GM12864 (cell line): ENCODE measurements around the gene FUOM.

ENCODE experiments used
- DNase-seq: peaks from one replicate; pipeline ENCODE4 v3.0.0-alpha.2; 2011; ENCODE audit warnings: low read depth
- H3K4me3 ChIP-seq: 2 replicates; pipeline ENCODE4 v1.5.1; 2011; ENCODE audit warnings: mild to moderate bottlenecking, low read depth, low read length, control low read depth
- TF ChIP-seq, protein P1 (sequence below): IDR thresholded peaks from 2 replicates; pipeline ENCODE4 v1.5.1; 2011; ENCODE audit warnings: low read depth, mild to moderate bottlenecking, moderate library complexity, low read length, control low read depth, inconsistent platforms; ENCODE audit errors: missing control alignments

FUOM gene

DNA sequence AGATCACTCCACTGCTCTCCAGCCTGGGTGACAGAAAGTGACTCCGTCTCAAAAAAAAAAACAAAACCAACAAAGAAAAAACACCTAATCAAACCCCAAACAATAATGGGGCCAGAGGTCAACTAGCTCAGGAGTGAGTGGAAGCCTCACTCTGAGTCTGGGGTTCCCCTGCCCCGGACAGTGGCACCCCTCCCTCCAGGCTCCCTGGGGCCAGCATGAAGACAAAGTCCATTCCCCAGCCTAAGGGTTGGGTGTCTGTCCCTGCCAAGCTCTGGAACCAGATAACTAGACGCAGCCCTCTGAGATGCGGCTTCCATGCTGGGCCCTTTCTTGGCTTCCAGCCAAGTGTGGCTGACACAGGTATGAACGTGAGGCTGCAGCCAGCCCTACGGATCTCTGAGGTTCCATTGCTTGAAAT lies 1.7 kb upstream of the FUOM start:
- H3K4me3 ChIP-seq: no peak overlapping the region
- no peak for DNase-seq
- TF ChIP-seq, protein P1, sequence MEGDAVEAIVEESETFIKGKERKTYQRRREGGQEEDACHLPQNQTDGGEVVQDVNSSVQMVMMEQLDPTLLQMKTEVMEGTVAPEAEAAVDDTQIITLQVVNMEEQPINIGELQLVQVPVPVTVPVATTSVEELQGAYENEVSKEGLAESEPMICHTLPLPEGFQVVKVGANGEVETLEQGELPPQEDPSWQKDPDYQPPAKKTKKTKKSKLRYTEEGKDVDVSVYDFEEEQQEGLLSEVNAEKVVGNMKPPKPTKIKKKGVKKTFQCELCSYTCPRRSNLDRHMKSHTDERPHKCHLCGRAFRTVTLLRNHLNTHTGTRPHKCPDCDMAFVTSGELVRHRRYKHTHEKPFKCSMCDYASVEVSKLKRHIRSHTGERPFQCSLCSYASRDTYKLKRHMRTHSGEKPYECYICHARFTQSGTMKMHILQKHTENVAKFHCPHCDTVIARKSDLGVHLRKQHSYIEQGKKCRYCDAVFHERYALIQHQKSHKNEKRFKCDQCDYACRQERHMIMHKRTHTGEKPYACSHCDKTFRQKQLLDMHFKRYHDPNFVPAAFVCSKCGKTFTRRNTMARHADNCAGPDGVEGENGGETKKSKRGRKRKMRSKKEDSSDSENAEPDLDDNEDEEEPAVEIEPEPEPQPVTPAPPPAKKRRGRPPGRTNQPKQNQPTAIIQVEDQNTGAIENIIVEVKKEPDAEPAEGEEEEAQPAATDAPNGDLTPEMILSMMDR: no peak

DNA sequence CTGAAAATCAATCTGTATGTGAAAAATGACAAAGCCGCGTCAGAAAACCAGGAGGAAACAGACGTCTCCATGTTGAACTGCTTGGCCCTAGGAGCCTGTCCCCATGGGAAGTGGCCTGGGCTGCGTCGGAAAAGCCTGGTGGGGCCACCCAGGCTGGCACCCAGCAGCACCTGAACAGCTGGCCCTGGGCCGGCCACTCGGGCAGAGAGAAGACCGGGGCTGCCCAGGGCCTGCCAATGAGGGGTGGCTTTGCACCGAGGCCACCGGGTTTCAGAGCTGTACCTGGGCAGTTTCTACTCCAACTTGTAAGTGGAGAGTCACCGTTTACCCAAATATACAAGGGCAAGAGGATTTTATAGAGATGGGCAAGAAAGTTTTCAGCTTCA lies 1.1 kb upstream of the FUOM start:
- DNase-seq: no peak
- no peak overlapping the region for H3K4me3 ChIP-seq
- TF ChIP-seq, protein P1: no peak

DNA sequence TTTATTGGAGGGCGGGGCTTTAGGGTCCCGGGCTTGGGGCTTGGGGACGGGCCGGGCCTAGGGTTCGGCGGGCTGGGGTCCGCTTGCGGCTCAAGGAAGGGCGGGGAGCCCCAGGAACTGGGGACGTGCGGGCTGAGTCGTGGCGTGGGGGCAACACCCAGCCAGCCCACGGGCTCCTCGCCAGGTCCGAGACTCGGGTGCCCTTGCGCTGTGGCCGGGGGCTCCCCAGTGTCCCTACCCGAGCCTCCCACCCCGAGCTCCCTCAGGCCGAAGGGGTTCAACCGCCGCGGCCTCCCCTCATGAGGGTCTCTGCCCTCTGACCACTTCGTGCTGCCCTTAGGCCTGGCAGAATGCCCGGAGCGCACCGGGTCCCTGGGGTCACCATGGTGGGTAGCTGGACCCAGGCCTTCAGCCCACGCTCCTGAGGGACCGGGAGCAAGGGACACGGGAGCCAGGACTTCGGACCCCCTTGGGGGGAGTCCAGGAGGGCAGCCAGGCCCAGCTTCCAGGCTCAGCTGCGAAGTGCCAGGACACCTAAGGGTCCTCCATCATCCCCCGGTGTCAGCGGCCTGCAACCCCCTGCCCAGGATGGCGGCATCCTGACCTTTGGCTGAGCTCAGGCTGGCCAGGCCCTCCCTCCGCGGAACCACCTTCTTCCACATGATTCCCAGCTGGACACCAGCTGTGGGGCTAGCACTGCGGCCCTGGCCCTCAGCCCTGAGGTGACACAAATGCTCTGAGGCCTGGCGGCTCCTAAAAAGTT lies 524 bp upstream of the FUOM start:
- no peak for DNase-seq
- TF ChIP-seq, protein P1: no peak
- no peak overlapping the region for H3K4me3 ChIP-seq

DNA sequence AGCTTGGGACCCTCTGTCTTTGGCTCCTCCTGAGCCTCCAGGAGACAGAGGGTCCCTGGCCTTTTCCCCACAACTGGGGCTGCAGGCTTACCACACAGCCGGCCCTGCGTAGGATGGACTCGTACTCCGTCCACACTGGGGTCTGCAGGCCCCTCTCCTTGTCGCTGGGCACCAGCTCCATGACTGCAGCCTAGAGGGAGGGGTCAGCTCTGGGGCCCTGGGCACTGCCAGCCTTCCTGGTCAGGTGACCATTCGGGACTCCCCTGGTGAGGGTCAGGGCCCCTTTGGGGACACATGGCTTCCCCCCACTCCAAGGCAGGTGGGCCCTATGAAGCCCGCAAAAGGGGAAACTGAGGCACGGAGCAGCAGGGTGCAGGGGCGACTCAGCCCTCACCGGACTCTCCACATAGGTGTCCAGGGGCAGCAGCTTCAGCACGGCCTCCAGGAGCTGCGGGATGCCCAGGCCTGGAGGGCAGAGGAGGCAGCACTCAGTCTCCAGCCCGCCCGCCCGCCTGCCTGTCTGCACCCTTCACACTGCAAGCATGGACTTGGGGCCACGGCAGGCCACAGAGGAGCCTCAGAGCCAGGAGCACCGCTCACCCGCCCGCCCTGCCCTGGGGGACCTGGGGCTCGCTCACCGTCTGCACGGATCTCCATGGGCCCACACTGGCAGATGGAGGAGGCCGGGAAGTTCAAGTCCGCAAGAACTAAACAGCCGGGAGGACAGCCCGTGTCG lies 1.1 kb downstream of the FUOM start:
- peak overlapping the region; percentile 75 for H3K4me3 ChIP-seq
- DNase-seq: no peak
- TF ChIP-seq, protein P1: no peak

DNA sequence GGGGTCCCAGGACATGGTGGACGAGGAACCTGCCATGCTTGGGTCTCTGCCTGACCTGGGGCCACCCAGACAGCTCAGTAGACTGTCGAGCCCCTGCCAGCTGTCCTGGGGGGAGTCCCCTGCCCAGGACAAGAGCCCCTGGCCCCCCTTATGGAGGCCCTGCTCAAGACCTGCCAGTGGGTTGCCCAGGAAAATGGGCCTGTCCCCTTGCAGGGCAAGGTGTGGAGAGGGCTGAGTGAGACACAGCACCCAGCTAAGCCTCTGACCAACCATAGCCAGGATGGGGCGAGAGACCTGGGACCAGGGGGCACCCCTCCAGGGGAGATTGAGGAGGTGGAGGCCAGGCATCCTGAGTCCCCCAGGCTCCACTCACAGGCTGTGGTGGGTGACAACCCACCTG lies 1.8 kb downstream of the FUOM start:
- TF ChIP-seq, protein P1: no peak
- no peak for DNase-seq
- H3K4me3 ChIP-seq: no peak overlapping the region

DNA sequence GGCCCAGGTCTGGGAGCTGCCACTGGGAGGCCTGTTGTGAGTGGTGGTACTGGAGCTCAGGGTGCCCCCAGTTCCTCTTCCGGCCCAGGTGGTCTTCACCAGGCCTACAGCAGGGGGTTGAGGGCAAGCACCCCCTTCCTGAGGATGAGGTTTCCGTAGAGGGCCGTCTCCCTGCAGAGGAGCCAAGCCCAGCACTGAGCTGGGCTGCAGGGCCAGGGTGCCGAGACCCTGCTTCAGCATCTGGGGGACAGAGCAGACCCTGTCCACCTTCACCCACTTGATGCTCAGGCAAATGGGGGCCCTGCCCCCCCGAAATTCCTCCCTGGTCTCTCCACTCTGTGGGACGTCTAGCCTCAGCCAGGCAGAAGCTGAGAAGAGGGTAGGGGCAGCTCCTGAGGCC lies 2.6 kb downstream of the FUOM start:
- no peak for DNase-seq
- no peak overlapping the region for H3K4me3 ChIP-seq
- TF ChIP-seq, protein P1: no peak

DNA sequence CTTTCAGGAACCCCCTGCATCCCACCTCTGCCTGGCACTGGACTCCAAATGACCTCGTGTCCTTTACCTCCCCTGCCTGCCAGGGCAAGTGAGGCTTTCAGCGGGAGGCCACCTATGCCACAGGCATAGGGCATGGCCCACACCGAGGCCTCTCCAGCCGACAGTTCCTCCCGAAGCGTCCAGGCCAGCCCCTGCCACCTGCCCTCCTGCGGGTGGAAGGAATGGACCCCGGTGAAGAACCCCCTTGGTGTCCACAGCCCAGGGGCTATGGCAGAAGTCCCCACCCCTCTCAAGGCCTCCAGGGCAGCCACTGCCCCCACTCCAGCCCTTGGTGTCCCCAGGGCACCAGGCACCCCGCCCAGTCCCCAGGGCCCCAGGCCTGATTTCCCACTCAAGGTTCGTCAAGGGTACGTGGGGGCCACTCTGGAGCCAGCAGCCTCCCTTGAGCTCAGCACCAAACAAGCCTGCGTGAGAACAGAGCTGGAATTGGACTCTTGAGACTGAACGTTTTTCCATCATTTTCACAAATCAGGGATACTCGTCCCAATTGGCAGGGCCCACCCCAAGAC lies 3.1 kb downstream of the FUOM start:
- TF ChIP-seq, protein P1: no peak
- no peak overlapping the region for H3K4me3 ChIP-seq
- no peak for DNase-seq
